Measurements from ENCODE around the gene DCP1A.
"Not testable (repeated sequence)": the region's sequence is repeated elsewhere in the genome, so short reads cannot be mapped to it uniquely, and the experiment has no call there.

Gene DCP1A

GRCh38 chr3:53328746-53329145, 18.6 kb downstream of the DCP1A start:
- TF ChIP-seq, protein P1, sequence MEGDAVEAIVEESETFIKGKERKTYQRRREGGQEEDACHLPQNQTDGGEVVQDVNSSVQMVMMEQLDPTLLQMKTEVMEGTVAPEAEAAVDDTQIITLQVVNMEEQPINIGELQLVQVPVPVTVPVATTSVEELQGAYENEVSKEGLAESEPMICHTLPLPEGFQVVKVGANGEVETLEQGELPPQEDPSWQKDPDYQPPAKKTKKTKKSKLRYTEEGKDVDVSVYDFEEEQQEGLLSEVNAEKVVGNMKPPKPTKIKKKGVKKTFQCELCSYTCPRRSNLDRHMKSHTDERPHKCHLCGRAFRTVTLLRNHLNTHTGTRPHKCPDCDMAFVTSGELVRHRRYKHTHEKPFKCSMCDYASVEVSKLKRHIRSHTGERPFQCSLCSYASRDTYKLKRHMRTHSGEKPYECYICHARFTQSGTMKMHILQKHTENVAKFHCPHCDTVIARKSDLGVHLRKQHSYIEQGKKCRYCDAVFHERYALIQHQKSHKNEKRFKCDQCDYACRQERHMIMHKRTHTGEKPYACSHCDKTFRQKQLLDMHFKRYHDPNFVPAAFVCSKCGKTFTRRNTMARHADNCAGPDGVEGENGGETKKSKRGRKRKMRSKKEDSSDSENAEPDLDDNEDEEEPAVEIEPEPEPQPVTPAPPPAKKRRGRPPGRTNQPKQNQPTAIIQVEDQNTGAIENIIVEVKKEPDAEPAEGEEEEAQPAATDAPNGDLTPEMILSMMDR (conservative IDR thresholded peaks at IDR 0.05; ENCODE audit: low read length): no peak

GRCh38 chr3:53327986-53328385, 19.4 kb downstream of the DCP1A start:
- DNase-seq (ENCODE audit: low read depth); H3K4me3 ChIP-seq (ENCODE audit: low read length): not testable (repeated sequence)

More at GRCh38 chr3:53328746-53329145, 18.6 kb downstream of the DCP1A start:
- DNase-seq (ENCODE audit: low read depth): no peak
- no peak overlapping the region for H3K4me3 ChIP-seq (ENCODE audit: low read length)

DNA sequence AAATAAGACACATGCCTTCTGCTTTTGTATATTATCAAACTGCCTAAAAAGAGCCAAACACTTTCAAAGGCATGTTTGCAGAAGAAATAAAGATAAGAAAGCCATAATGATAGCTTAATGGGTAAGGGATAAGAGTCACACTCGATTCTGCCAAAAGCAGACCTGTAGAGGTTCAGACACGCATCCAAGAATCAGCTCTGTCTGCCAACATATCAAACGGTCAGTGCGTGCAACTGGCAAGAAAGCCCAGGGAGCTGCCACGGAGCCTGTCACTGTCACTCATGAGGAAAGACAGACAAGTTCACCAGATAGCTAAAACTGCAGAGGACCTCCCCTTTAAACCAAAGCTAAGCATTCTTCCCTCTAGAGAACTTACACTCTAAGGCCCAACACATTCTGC, 23.2 kb downstream of the DCP1A start:
- H3K4me3 ChIP-seq (ENCODE audit: low read length): no peak overlapping the region
- TF ChIP-seq, protein P1 (conservative IDR thresholded peaks at IDR 0.05; ENCODE audit: low read length): no peak
- no peak for DNase-seq (ENCODE audit: low read depth)

DNA sequence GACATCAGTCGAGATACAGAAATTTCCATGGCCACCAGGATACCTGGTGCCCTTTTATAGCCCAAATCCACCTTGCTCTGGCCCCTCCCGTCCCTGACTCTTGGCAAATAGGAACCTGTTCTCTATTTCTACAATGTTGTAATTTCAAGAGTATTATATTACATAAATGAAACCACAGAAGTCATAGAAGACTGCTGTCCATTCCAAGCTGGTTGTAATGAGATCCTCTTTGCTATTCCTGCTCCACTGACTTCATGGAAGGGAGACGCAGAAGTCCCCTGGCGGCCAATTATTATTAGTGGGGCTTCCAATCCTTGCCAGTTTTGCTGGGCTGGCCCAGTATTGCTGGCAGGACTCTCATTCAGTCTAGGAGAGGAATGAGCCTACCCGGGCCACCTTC, 26.6 kb downstream of the DCP1A start:
- no peak for DNase-seq (ENCODE audit: low read depth)
- H3K4me3 ChIP-seq (ENCODE audit: low read length): no peak overlapping the region
- TF ChIP-seq, protein P1 (conservative IDR thresholded peaks at IDR 0.05; ENCODE audit: low read length): no peak

GRCh38 chr3:53318522-53318921, 28.8 kb downstream of the DCP1A start:
- DNase-seq (ENCODE audit: low read depth): peak; percentile 74
- TF ChIP-seq, protein P1 (conservative IDR thresholded peaks at IDR 0.05; ENCODE audit: low read length): no peak
- no peak overlapping the region for H3K4me3 ChIP-seq (ENCODE audit: low read length)

GRCh38 chr3:53312832-53313231, 34.5 kb downstream of the DCP1A start:
- TF ChIP-seq, protein P1 (conservative IDR thresholded peaks at IDR 0.05; ENCODE audit: low read length): no peak
- no peak for DNase-seq (ENCODE audit: low read depth)

GRCh38 chr3:53311882-53312281, 35.5 kb downstream of the DCP1A start:
- TF ChIP-seq, protein P1 (conservative IDR thresholded peaks at IDR 0.05; ENCODE audit: low read length): no peak
- DNase-seq (ENCODE audit: low read depth): no peak

More at GRCh38 chr3:53312832-53313231, 34.5 kb downstream of the DCP1A start:
- H3K4me3 ChIP-seq (ENCODE audit: low read length): no peak overlapping the region

DNA sequence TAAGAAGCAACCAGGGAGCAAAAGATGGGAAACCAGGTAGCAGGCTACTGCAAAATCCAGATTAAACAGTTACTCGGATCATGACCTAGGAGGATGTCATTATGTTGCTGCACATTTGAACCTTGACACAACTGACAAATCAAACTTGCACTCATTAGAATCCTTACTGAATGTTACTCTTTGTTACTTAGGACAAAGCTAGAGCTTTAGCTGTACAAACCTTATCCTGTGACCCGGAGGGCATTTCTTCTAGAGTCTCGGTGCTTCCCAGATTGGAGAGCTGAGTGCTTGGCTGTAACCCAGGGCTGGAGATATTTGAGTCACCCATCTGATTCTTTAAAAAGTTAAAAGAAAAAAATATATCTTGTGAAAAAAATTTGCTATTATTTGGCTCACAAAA, 43.4 kb downstream of the DCP1A start:
- no peak overlapping the region for H3K4me3 ChIP-seq (ENCODE audit: low read length)
- TF ChIP-seq, protein P1 (conservative IDR thresholded peaks at IDR 0.05; ENCODE audit: low read length): no peak
- DNase-seq (ENCODE audit: low read depth): no peak

More at GRCh38 chr3:53311882-53312281, 35.5 kb downstream of the DCP1A start:
- no peak overlapping the region for H3K4me3 ChIP-seq (ENCODE audit: low read length)
